Endothelial cell (in vitro differentiated cells): ENCODE results near the gene CCT4. TPM values are rescaled to one million over a fixed set of nuclear protein-coding genes. Genes with fewer than 3 reads are reported as not detected.
"Not testable (repeated sequence)": the region's sequence is repeated elsewhere in the genome, so short reads cannot be mapped to it uniquely, and the experiment has no call there.

Experiments
- DNase-seq: peaks from one replicate; pipeline ENCODE4 v3.0.0; 2021; ENCODE audit warnings: low spot score
- H3K27ac Mint-ChIP-seq: one replicate; pipeline ENCODE4 v1.8.0; 2021; ENCODE audit warnings: mixed read lengths, inconsistent platforms; ENCODE audit not compliant: unreplicated experiment
- H3K27me3 Mint-ChIP-seq: one replicate; pipeline ENCODE4 v1.8.0; 2021; ENCODE audit warnings: mild to moderate bottlenecking, moderate library complexity, mixed read lengths, inconsistent platforms; ENCODE audit not compliant: unreplicated experiment
- H3K36me3 Mint-ChIP-seq: one replicate; pipeline ENCODE4 v1.8.0; 2021; ENCODE audit warnings: mild to moderate bottlenecking, low read depth, mixed read lengths, inconsistent platforms; ENCODE audit not compliant: unreplicated experiment
- H3K4me1 Mint-ChIP-seq: one replicate; pipeline ENCODE4 v1.8.0; 2021; ENCODE audit warnings: mild to moderate bottlenecking, mixed read lengths, inconsistent platforms; ENCODE audit not compliant: unreplicated experiment
- H3K4me3 Mint-ChIP-seq: one replicate; pipeline ENCODE4 v1.8.0; 2021; ENCODE audit warnings: mild to moderate bottlenecking, mixed read lengths, inconsistent platforms; ENCODE audit not compliant: unreplicated experiment
- H3K9me3 Mint-ChIP-seq: one replicate; pipeline ENCODE4 v1.8.0; 2021; ENCODE audit warnings: mixed read lengths, inconsistent platforms; ENCODE audit not compliant: unreplicated experiment
- total RNA-seq: library from RNA; stranded (reverse); fragmentation: NEBNext Ultra II Directional; extraction: Animal tissue kit (Norgen Biotek cat#: 25700); gene quantifications from one replicate; pipeline ENCODE4 v1.2.1, GENCODE V29; 2021; ENCODE audit not compliant: unreplicated experiment
- TF ChIP-seq, protein P1 (sequence below): fragments of 200-600 bp; sonication (generic); IDR thresholded peaks from one replicate; pipeline ENCODE4 v1.5.0; 2021; ENCODE audit warnings: antibody characterized with exemption; ENCODE audit not compliant: unreplicated experiment

Gene CCT4
- total RNA-seq, 1 donor from 2014 or later, result 200 TPM

DNA sequence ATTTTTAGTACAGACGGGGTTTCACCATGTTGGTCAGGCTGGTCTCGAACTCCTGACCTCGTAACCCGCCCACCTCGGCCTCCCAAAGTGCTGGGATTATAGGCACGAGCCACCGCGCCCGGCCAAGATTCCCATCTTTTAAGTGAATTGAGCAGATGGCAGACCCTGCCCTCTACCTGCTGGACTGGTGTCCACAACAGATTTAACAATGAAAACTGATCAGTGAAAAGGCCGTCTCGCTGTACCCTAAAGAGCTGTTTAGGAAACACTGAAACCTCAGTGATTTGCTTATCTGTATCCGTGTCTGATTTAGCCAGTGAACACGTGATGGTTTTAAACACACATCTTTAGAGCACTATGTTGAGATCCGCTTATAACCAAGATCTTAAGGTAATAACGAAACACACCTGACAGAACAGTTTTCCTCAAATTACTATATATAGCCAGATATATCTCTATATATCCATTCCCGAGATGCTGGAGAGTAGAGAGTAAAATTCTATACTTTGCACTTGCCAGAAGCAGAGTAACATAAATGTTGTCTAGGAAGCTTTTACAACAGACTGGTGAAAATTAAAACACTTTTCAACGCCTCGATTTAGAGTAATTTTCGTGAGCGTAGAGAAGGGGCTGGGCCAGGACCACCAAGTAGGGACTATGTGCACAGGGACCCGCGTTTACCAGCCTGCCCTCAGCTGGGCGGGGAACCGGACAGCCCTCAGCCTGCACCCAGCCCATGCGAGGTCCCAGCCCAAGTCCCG is 35.2 kb downstream of the CCT4 start:
- Mint-ChIP-seq H3K9me3 (no peaks in the 10 kb centered on the region), H3K4me3 (peak overlapping the region; percentile 98), H3K27ac (no peak overlapping the region), H3K27me3 (peaks cover 6% of the 10 kb centered on the region), H3K36me3 (no peaks in the 10 kb centered on the region), H3K4me1 (peaks cover 10% of the 10 kb centered on the region)
- DNase-seq, result no peak
- TF ChIP-seq, protein P1, sequence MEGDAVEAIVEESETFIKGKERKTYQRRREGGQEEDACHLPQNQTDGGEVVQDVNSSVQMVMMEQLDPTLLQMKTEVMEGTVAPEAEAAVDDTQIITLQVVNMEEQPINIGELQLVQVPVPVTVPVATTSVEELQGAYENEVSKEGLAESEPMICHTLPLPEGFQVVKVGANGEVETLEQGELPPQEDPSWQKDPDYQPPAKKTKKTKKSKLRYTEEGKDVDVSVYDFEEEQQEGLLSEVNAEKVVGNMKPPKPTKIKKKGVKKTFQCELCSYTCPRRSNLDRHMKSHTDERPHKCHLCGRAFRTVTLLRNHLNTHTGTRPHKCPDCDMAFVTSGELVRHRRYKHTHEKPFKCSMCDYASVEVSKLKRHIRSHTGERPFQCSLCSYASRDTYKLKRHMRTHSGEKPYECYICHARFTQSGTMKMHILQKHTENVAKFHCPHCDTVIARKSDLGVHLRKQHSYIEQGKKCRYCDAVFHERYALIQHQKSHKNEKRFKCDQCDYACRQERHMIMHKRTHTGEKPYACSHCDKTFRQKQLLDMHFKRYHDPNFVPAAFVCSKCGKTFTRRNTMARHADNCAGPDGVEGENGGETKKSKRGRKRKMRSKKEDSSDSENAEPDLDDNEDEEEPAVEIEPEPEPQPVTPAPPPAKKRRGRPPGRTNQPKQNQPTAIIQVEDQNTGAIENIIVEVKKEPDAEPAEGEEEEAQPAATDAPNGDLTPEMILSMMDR, result no peak

DNA sequence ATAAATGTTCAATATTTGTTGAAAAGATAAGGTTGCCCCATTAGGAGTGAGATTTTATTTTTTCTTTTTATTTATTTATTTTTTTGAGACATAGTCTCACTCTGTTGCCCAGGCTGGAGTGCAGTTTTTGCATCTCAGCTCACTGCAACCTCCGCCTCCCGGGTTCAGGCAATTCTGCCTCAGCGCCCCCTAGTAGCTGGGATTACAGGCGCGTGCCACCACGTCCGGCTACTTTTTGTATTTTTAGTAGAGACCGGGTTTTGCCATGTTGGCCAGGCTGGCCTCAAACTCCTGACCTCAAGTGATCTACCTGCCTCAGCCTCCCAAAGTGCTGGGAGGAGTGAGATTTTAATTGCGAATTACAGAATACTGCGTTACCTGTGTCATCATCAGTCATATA is 37.2 kb downstream of the CCT4 start:
- not testable (repeated sequence) for H3K27me3 Mint-ChIP-seq, H3K27ac Mint-ChIP-seq, DNase-seq, H3K36me3 Mint-ChIP-seq, H3K9me3 Mint-ChIP-seq, H3K4me3 Mint-ChIP-seq
- H3K4me1 Mint-ChIP-seq, result peaks cover 10% of the 10 kb centered on the region

DNA sequence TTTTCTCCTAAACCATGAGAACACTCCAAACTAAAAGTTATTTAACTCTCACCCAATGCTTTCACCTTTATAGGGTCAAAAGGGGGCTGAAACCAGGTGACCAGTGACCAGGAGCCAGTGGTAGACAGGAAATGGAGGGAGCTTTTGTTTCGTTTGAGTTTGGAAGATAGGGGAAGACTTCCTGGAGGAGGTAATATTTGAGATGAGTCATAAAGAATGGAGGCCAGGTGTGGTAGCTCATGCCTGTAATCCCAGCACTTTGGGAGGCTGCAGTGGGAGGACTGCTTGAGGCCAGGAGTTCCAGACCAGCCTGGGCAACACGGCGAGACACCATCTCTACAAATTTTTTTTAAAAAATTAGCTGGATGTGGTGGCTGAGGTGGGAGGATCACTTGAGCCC is 43.1 kb downstream of the CCT4 start:
- no peak overlapping the region for H3K27ac Mint-ChIP-seq
- no peaks in the 10 kb centered on the region for H3K9me3 Mint-ChIP-seq
- H3K4me3 Mint-ChIP-seq, result no peak overlapping the region
- DNase-seq, result no peak
- H3K27me3 Mint-ChIP-seq, result peaks cover 3% of the 10 kb centered on the region
- H3K4me1 Mint-ChIP-seq, result peaks cover 3% of the 10 kb centered on the region
- peaks cover 5% of the 10 kb centered on the region for H3K36me3 Mint-ChIP-seq
- TF ChIP-seq, protein P1, result no peak

DNA sequence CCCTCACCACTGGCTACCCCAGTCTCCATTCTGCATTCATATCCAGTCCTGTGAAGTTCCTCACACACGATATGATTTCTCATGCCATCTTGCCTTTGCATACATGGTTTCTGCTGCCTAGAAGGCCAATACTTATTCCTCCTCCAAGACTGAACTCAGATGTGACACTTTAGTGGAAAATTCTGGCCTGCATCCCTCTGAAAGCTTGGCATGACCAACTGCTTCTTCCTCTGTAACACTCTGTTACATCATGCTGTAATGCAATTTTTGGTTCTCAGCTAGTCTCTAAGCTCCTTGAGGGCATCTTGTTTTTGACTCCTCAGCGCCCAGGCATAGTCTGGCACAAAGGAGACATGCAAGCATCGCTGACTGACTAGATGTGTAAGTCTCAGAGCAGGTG is 47.2 kb downstream of the CCT4 start:
- no peak for DNase-seq
- peaks cover 3% of the 10 kb centered on the region for H3K27me3 Mint-ChIP-seq
- TF ChIP-seq, protein P1, result no peak
- H3K4me3 Mint-ChIP-seq, result no peak overlapping the region
- peaks cover 5% of the 10 kb centered on the region for H3K36me3 Mint-ChIP-seq
- no peaks in the 10 kb centered on the region for H3K9me3 Mint-ChIP-seq
- peaks cover 3% of the 10 kb centered on the region for H3K4me1 Mint-ChIP-seq
- H3K27ac Mint-ChIP-seq, result no peak overlapping the region

DNA sequence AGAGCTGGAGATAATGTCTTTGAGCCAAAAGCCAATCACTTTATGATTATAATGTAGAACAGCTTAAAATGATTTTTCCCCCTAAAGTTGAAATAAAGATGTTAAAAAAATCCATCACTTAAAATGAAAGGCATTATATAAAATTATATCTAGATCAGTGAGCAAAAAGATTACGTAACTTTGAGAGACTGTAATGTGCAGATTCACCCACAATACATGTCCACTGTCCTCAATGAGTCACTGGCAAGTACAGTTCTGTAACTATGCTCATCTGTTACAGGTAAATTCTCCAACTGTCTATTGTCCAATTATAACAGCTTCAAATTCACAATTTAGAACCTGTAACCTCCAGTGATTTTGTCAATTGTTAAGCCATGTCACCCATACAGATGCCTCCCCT is 53.6 kb downstream of the CCT4 start:
- Mint-ChIP-seq H3K27ac (no peak overlapping the region), H3K9me3 (no peaks in the 10 kb centered on the region), H3K36me3 (no peaks in the 10 kb centered on the region), H3K4me1 (no peaks in the 10 kb centered on the region), H3K4me3 (no peak overlapping the region), H3K27me3 (no peaks in the 10 kb centered on the region)
- TF ChIP-seq, protein P1, result no peak
- DNase-seq, result no peak
